ENCODE results near the gene SEMA5A.

The SEMA5A gene

GRCh38 chr5:9263656-9264055 is 282.2 kb downstream of the SEMA5A start:
- no peak for DNase-seq

GRCh38 chr5:9251379-9251980 is 294.4 kb downstream of the SEMA5A start:
- no peak for DNase-seq

- no peak for DNase-seq
These were observed 296.6 kb downstream of the SEMA5A start for GRCh38 chr5:9249231-9249630.

GRCh38 chr5:9245071-9245470 is 300.8 kb downstream of the SEMA5A start:
- DNase-seq, result peak in 2 of 14 donors; percentile 6 to 18

GRCh38 chr5:9244417-9244816 is 301.5 kb downstream of the SEMA5A start:
- DNase-seq, result peak in 1 of 14 donors; percentile 12

GRCh38 chr5:9241479-9242305 is 304.2 kb downstream of the SEMA5A start:
- no peak for DNase-seq

- DNase-seq, result no peak
These were observed 305.4 kb downstream of the SEMA5A start for GRCh38 chr5:9240431-9240830.

- DNase-seq, result no peak
These were observed 306.2 kb downstream of the SEMA5A start for GRCh38 chr5:9239626-9240025.

- DNase-seq, result no peak
These were observed 306.8 kb downstream of the SEMA5A start for GRCh38 chr5:9239071-9239470.

GRCh38 chr5:9233712-9234111 is 312.2 kb downstream of the SEMA5A start:
- no peak for DNase-seq

GRCh38 chr5:9233035-9233434 is 312.8 kb downstream of the SEMA5A start:
- DNase-seq, result no peak

GRCh38 chr5:9231842-9232241 is 314.0 kb downstream of the SEMA5A start:
- no peak for DNase-seq

- DNase-seq, result no peak
These were observed 315.5 kb downstream of the SEMA5A start for GRCh38 chr5:9230355-9230754.

- no peak for DNase-seq
These were observed 319.8 kb downstream of the SEMA5A start for GRCh38 chr5:9226016-9226536.

GRCh38 chr5:9222054-9222976 is 323.6 kb downstream of the SEMA5A start:
- no peak for DNase-seq

GRCh38 chr5:9218358-9218757 is 327.5 kb downstream of the SEMA5A start:
- no peak for DNase-seq

GRCh38 chr5:9212605-9213004 is 333.3 kb downstream of the SEMA5A start:
- DNase-seq, result no peak

GRCh38 chr5:9209846-9210492 is 335.9 kb downstream of the SEMA5A start:
- no peak for DNase-seq

- peak in 1 of 14 donors; percentile 1 for DNase-seq
These were observed 338.0 kb downstream of the SEMA5A start for GRCh38 chr5:9207817-9208418.

- DNase-seq, result no peak
These were observed 343.2 kb downstream of the SEMA5A start for GRCh38 chr5:9202636-9203035.

GRCh38 chr5:9201761-9202160 is 344.1 kb downstream of the SEMA5A start:
- DNase-seq, result no peak

- no peak for DNase-seq
These were observed 344.9 kb downstream of the SEMA5A start for GRCh38 chr5:9201011-9201410.

Data from C1 segment of cervical spinal cord (tissue), 14 donors.